CD4-positive, alpha-beta T cell treated with Interleukin-15 for 4 hours (primary cell): ENCODE measurements around the gene ADPRH.
"Not testable (repeated sequence)": the region's sequence is repeated elsewhere in the genome, so short reads cannot be mapped to it uniquely, and the experiment has no call there.

Experiments used
- DNase-seq: peaks from one replicate; pipeline ENCODE4 v3.0.0-alpha.2; 2020; ENCODE audit warnings: low spot score

Gene ADPRH

GRCh38 chr3:119559441-119559963 lies 19.8 kb upstream of the ADPRH start, which contains the start of gene CD80:
Gene CD80, minus strand, starts transcription at chr3:119559614. Its CDS starts 1,886 bp downstream, at chr3:119557728.
- peak; percentile 70 for DNase-seq

GRCh38 chr3:119560160-119560559 lies 19.1 kb upstream of the ADPRH start:
- DNase-seq = no peak

- peak; percentile 70 for DNase-seq
Observed at GRCh38 chr3:119562307-119562961, 16.9 kb upstream of the ADPRH start.

GRCh38 chr3:119563334-119563733 lies 16.0 kb upstream of the ADPRH start:
- DNase-seq = not testable (repeated sequence)

- DNase-seq = no peak
Observed at GRCh38 chr3:119569156-119569555, 10.1 kb upstream of the ADPRH start.

GRCh38 chr3:119570229-119570628 lies 9.1 kb upstream of the ADPRH start:
- DNase-seq = no peak

GRCh38 chr3:119571230-119571629 lies 8.1 kb upstream of the ADPRH start:
- no peak for DNase-seq

GRCh38 chr3:119571688-119572087 lies 7.6 kb upstream of the ADPRH start:
- no peak for DNase-seq

- DNase-seq = no peak
Observed at GRCh38 chr3:119575507-119575906, 3.8 kb upstream of the ADPRH start.

GRCh38 chr3:119580067-119580760 lies 922 bp downstream of the ADPRH start:
- peak; percentile 26 for DNase-seq

- peak; percentile 16 for DNase-seq
Observed at GRCh38 chr3:119582178-119582577, 2.9 kb downstream of the ADPRH start.

GRCh38 chr3:119585208-119585607 lies 5.9 kb downstream of the ADPRH start:
- DNase-seq = no peak

- DNase-seq = no peak
Observed at GRCh38 chr3:119585856-119586570, 6.7 kb downstream of the ADPRH start.

- DNase-seq = no peak
Observed at GRCh38 chr3:119586733-119587172, 7.5 kb downstream of the ADPRH start.

- DNase-seq = no peak
Observed at GRCh38 chr3:119588112-119588511, 8.8 kb downstream of the ADPRH start.

GRCh38 chr3:119589102-119589773 lies 9.9 kb downstream of the ADPRH start:
- DNase-seq = no peak

- no peak for DNase-seq
Observed at GRCh38 chr3:119590706-119591105, 11.4 kb downstream of the ADPRH start.

- no peak for DNase-seq
Observed at GRCh38 chr3:119592861-119593260, 13.6 kb downstream of the ADPRH start.

- DNase-seq = no peak
Observed at GRCh38 chr3:119594066-119594465, 14.8 kb downstream of the ADPRH start.

- not testable (repeated sequence) for DNase-seq
Observed at GRCh38 chr3:119594929-119595328, 15.6 kb downstream of the ADPRH start.

- no peak for DNase-seq
Observed at GRCh38 chr3:119595639-119596334, 16.5 kb downstream of the ADPRH start.
